T-helper 1 cell treated with Interleukin-12 subunit alpha and Interleukin-12 subunit beta and Interleukin-4 antibody, amounts not matched to agents 30 μg/mL and 1 μg/mL, for 36 hours (primary cell): ENCODE results near the gene SFXN3.

Experiments
- H3K27ac Mint-ChIP-seq: one replicate; pipeline ENCODE4 v1.8.0; 2021; ENCODE audit warnings: mild to moderate bottlenecking, mixed read lengths
- H3K27me3 Mint-ChIP-seq: one replicate; pipeline ENCODE4 v1.8.0; 2021; ENCODE audit warnings: low read depth, mixed read lengths
- H3K36me3 Mint-ChIP-seq: one replicate; pipeline ENCODE4 v1.8.0; 2021; ENCODE audit warnings: low read depth, mixed read lengths
- H3K4me1 Mint-ChIP-seq: one replicate; pipeline ENCODE4 v1.8.0; 2021; ENCODE audit warnings: low read depth, mixed read lengths
- H3K4me3 Mint-ChIP-seq: one replicate; pipeline ENCODE4 v1.8.0; 2021; ENCODE audit warnings: mild to moderate bottlenecking, moderate library complexity, mixed read lengths
- H3K9me3 Mint-ChIP-seq: one replicate; pipeline ENCODE4 v1.8.0; 2021; ENCODE audit warnings: mixed read lengths

SFXN3 gene

DNA sequence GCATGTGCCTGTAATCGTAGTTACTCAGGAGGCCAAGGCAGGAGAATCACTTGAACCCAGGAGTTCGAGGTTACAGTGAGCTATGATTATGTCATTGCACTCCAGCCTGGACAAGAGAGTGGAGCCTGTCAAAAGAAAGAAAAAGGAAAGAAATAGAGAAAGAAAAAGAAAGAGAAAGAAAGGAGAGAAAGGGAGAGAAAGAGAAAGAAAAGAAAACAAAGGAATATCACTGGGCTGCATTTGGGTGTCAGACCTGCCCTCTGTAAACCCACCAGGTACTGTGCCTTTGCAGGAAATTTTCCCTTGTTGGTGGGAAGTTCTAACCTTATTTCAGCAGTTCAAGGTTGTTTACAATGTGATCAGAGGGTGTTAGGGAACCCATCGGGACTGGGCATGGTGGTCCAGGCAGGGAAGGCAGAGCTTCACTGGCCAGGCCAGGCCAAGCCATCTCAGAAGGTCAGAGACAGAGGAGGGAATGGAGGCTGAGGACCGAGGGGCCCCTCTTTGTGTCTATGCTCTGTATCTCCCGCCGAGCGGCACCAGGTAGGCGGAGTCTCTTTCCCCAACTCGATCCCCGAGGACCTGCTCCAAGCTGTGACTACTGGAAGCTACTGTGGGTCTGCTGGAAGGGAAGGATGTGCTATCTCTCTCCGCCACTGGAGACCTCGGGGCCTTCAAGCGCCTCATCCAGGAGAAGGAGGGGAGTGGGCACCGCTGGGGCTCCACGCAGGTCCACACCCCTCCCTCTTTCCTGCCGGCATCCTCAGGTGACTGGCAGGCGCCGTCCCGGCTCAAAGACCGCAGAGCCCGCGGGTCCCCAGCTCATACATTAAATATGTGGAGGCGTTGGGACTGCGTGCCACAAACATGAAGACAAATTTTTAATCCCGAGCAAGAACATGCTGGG lies 15.6 kb downstream of the SFXN3 start:
- Mint-ChIP-seq H3K27ac (no peak overlapping the region), H3K4me3 (no peak overlapping the region), H3K36me3 (no peaks in the 10 kb centered on the region), H3K27me3 (peaks cover 69% of the 10 kb centered on the region), H3K9me3 (no peaks in the 10 kb centered on the region), H3K4me1 (peaks cover 25% of the 10 kb centered on the region)

DNA sequence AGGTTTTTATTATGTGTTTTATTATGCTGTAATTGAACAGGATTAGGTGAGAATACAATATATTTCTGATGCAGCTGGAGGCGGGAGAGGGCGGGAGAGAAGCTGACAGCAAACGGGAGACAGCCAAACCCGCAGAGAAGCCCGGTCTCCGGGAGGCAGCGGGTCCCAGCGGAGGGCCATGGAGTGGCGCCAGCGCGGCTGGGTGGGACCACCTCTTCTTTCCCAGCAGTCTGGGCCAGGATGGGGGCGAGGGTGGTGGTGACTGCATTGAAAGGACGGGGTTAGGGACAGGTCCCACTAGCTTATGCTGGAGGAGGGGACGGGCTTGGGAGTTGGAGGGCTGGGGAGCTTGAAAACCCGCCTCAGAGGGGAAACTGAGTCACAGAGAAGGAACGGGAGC lies 16.2 kb downstream of the SFXN3 start:
- H3K9me3 Mint-ChIP-seq, result no peaks in the 10 kb centered on the region
- H3K4me1 Mint-ChIP-seq, result peaks cover 19% of the 10 kb centered on the region
- H3K4me3 Mint-ChIP-seq, result no peak overlapping the region
- H3K27ac Mint-ChIP-seq, result no peak overlapping the region
- H3K36me3 Mint-ChIP-seq, result no peaks in the 10 kb centered on the region
- peaks cover 69% of the 10 kb centered on the region for H3K27me3 Mint-ChIP-seq

DNA sequence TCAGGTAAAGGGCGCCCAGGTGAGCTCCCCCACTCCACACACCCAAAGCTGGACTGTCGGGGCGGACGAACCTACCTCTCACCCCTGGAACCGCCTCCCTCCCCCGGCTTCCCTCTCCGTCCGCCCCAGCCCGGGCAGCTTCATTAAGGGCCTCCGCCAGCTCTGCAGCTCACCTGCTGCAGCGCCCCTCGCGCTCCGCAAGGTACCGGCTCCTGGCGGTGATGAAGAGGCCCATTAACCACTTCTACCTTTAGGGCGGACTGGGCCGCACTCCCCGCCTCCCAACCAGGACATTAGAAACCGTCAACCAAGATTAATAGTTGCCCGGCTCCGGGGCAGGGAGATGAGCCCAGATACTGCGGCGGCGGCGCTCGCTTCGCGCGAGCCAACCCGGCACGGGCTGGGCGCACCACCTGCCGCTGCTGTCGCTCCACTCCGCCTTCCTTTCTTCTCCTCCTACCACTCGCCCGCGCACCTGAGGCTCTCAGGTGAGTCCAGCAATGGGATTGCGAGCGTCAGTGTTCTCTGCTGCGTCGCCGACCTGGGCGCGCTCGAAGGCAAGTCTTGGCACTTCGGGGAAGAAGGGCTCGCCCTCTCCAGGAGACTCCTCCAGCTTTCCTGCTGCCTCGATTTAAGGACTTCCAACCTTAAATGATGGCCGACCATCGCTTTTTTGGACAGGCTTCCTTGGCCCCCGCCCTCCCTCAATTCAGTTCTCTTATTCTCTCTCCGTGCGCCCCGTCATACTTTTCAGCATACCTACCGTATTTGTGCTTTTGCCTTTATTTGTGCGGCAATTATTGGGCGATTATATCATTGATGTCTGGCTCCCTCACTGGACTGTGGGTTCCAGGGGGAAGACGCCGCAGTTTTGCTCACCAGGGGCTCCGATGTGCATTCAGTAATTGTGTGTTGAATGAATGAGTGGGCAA lies 17.2 kb downstream of the SFXN3 start:
- no peaks in the 10 kb centered on the region for H3K9me3 Mint-ChIP-seq
- no peak overlapping the region for H3K27ac Mint-ChIP-seq
- H3K27me3 Mint-ChIP-seq, result peaks cover 69% of the 10 kb centered on the region
- H3K4me1 Mint-ChIP-seq, result peaks cover 11% of the 10 kb centered on the region
- H3K36me3 Mint-ChIP-seq, result no peaks in the 10 kb centered on the region
- H3K4me3 Mint-ChIP-seq, result no peak overlapping the region

DNA sequence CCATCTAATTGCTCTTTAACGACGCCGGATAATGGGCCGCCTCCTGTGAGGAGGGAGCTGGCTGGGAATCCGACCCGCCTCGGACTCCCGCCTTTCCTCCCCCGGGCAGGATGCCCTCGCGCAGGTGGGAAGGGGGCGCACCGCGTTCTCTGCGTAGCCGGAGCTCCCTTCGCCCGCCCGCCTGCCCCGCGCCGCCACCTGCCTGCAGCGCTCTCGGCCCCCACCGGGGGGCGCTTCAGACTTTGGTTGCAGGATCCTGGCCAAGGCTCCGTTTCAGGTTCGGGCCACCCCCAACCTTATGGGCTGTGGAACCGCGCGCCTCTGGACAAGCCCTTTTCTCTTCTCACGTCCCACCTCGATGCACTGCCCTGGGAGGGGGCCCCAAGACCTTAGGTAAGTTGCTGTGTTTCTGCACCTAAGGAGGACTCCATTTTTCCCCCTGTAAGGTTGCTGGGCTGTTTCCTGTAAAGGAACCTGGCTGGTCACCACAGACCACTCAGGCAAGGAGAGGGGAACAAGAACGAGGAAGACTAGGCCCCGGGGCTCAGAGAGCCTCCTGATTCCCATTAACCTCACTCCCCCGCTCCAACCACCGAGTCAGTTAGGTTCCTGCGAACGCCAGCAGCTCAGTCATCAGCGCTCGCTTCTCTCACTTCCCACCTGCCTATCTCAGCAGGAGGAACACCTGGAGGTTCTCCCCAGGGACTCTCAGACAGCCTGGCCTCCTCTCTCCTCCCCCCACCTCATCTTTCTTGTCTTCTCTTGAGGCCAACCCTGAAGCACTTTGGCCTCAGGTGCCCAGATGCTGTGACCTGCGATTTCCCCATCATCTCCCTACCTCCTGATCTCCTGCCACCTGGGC lies 19.4 kb downstream of the SFXN3 start:
- peaks cover 14% of the 10 kb centered on the region for H3K4me1 Mint-ChIP-seq
- no peaks in the 10 kb centered on the region for H3K9me3 Mint-ChIP-seq
- H3K27ac Mint-ChIP-seq, result no peak overlapping the region
- H3K36me3 Mint-ChIP-seq, result peaks cover 5% of the 10 kb centered on the region
- peak overlapping the region; percentile 51 for H3K4me3 Mint-ChIP-seq
- peaks cover 55% of the 10 kb centered on the region for H3K27me3 Mint-ChIP-seq

DNA sequence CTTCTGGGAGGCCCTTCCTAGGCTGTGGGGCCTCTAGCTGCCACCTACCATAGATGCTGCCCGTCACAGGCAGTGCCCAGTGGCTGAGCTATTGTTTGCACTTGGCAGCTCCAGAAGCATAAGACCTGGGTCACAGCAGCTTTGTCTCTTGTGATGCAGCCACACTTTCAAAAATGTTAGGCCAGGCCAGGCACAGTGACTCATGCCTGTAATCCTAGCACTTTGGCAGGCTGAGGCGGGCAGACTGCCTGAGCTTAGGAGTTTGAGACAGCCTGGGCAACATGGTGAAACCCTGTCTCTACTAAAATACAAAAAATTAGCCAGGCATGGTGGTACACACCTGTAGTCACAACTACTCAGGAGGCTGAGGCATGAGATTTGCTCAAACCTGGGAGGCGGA lies 21.3 kb downstream of the SFXN3 start:
- Mint-ChIP-seq H3K9me3 (no peaks in the 10 kb centered on the region), H3K27ac (no peak overlapping the region), H3K27me3 (peaks cover 37% of the 10 kb centered on the region), H3K36me3 (peaks cover 10% of the 10 kb centered on the region), H3K4me1 (peaks cover 16% of the 10 kb centered on the region), H3K4me3 (no peak overlapping the region)

DNA sequence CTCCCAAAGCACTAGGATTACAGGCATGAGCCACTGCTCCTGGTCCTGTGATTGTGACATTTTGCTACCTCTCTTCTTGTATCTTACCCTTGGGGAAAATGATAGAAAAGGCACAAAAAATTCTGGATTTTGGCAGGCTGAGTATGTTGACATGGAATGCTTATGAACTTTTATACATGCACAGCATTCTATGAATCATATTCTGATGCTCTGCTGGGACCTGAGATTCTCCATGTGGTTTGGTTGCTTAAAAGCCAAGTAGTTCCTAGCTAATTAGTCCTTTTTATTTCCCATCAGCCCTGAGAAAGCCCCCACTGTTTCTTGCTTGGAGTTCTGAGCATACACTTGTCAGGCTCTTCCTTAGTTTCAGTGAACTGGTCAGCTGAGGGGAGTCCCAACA lies 22.5 kb downstream of the SFXN3 start:
- Mint-ChIP-seq H3K4me3 (no peak overlapping the region), H3K36me3 (peaks cover 10% of the 10 kb centered on the region), H3K27ac (no peak overlapping the region), H3K4me1 (peaks cover 13% of the 10 kb centered on the region), H3K27me3 (peaks cover 25% of the 10 kb centered on the region), H3K9me3 (no peaks in the 10 kb centered on the region)

DNA sequence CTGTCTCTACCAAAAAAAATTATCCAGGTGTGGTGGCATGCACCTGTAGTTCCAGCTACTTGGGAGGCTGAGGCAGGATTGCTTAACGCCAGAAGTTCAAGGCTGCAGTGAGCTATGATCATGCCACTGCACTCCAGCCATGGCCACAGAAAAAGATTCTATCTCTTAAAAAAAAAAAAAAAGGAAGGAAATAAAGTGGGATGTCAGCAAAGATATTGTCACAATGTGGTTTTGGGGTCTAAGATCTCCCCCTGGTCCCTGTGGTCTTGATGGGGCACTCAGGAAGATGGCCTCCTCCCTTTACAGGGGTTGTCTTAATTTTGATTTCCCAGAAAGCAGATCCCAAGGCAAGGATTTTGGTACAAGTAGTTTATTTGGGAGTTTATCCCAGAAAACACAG lies 23.3 kb downstream of the SFXN3 start:
- H3K4me3 Mint-ChIP-seq, result no peak overlapping the region
- peaks cover 17% of the 10 kb centered on the region for H3K4me1 Mint-ChIP-seq
- no peaks in the 10 kb centered on the region for H3K9me3 Mint-ChIP-seq
- no peak overlapping the region for H3K27ac Mint-ChIP-seq
- peaks cover 16% of the 10 kb centered on the region for H3K27me3 Mint-ChIP-seq
- H3K36me3 Mint-ChIP-seq, result peaks cover 10% of the 10 kb centered on the region

DNA sequence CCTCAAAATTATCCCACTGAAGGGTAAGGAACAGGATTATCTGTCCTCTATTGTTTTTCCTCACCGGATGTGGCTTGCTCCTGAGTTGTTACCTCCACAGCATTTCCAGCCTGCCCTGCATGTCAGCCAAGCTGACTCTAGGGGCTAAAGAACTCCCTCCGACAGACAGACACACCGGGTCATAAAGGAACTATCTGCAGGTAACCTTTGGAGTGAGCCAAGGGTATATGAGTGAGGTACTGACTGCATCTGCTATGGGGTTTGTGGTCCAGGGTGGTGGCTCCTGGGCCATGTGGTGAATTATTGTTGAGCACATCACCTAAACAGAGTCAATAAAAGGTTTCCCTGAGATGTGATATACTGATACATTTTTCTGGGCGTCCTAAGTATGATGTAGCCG lies 23.8 kb downstream of the SFXN3 start:
- peaks cover 11% of the 10 kb centered on the region for H3K27me3 Mint-ChIP-seq
- H3K4me3 Mint-ChIP-seq, result no peak overlapping the region
- peaks cover 10% of the 10 kb centered on the region for H3K36me3 Mint-ChIP-seq
- H3K27ac Mint-ChIP-seq, result no peak overlapping the region
- H3K4me1 Mint-ChIP-seq, result peaks cover 22% of the 10 kb centered on the region
- H3K9me3 Mint-ChIP-seq, result no peaks in the 10 kb centered on the region

DNA sequence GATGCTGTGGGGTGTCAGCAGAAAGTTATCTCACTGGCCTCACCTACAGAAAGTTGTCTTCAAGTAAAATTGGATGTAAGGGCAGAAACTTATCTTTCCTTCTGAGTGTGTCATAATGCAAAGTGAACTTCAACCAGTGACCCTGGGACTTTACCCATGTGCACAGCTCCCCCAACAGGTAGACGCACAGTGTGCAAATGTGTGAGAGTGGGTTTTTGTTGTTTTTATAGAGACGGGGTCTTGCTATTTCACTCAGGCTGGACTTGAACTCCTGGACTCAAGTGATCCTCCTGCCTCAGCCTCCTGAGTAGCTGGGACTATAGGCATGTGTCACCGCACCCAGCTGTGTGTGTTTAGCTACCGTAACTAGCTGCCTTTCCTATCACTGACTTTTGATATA lies 24.4 kb downstream of the SFXN3 start:
- H3K27ac Mint-ChIP-seq, result no peak overlapping the region
- H3K9me3 Mint-ChIP-seq, result no peaks in the 10 kb centered on the region
- H3K36me3 Mint-ChIP-seq, result peaks cover 10% of the 10 kb centered on the region
- H3K27me3 Mint-ChIP-seq, result peaks cover 7% of the 10 kb centered on the region
- H3K4me1 Mint-ChIP-seq, result peaks cover 23% of the 10 kb centered on the region
- H3K4me3 Mint-ChIP-seq, result no peak overlapping the region

DNA sequence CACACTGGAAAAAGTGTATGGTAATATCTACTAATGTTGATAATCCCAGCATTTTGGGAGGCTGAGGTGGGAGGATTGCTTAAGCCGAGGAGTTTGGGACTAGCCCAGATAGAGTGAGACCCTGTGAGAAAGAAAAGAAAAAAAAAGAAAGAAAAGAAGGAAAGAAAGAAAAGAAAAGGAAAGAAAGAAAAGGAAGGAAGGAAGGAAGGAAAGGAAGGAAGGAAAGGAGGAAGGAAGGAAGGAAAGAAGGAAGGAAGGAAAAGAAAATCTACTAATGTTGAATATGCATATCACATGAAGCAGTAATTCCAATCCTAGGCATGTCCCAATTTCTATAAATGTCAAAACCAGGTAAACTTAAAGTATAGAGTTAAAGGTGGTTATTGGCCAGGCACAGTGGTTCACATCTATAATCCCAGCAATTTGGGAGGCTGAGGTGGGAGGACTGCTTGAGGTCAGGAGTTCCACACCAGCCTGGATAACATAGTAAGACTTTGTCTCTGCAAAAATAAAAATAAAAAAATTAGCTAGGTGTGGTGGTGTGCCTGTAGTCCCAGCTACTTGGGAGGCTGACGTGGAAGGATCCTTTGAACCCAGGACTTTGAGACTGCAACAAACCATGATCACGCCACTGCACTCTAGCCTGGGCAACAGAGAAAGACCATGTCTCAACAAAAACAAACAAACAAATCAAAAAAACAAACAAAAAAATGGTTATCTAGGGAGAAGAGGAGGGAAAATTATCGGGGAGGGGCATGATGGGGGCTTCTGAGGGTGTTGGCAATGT lies 25.5 kb downstream of the SFXN3 start:
- H3K27me3 Mint-ChIP-seq, result no peaks in the 10 kb centered on the region
- peaks cover 22% of the 10 kb centered on the region for H3K4me1 Mint-ChIP-seq
- H3K4me3 Mint-ChIP-seq, result no peak overlapping the region
- H3K36me3 Mint-ChIP-seq, result peaks cover 10% of the 10 kb centered on the region
- H3K9me3 Mint-ChIP-seq, result no peaks in the 10 kb centered on the region
- no peak overlapping the region for H3K27ac Mint-ChIP-seq

DNA sequence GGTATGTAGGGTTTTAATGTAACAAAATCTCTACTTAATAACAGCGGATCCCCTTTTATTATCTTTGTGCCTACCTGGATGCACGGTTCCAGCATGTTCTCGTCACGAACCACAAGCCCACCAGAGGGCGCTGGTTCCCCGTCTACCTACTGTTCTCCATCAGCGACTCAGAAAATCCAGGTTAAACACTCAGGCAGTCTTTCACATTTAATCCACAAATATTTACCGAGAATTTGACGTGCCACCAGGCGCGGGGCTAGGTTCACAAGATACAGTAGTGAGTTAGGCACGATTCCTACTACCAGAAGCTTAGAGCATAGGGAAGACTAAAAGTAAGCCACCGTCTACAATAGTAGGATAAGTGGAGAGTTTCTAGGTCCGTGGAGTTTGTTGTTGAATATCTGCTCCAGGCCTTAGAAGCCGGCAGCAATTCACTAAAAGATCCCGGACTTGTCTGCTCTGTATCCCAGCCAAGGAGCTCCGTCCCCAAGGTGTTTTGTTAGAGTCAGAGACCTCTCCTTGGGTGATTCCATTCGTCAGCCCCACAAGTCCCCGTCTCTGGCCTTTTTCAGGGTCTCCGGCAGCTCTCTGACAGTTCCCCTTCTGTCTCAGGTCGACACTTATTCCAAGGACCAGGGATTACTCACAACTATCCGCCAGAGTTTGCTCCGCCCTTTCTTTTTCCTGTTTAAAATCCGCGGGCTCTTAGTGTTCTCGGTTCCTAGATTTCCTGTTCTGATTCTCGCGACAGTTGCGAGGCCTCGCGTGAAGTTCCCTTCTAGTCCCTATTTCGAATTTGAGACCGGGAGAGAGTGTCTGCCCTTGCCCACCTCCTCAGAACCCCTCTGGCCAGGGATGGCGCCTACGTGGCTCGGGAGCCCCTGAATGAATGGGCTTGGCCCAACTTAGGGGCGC lies 29.3 kb downstream of the SFXN3 start:
- Mint-ChIP-seq H3K27me3 (peaks cover 23% of the 10 kb centered on the region), H3K4me1 (peaks cover 22% of the 10 kb centered on the region), H3K27ac (peak overlapping the region; percentile 85), H3K9me3 (no peaks in the 10 kb centered on the region), H3K4me3 (peak overlapping the region; percentile 87), H3K36me3 (peaks cover 5% of the 10 kb centered on the region)

DNA sequence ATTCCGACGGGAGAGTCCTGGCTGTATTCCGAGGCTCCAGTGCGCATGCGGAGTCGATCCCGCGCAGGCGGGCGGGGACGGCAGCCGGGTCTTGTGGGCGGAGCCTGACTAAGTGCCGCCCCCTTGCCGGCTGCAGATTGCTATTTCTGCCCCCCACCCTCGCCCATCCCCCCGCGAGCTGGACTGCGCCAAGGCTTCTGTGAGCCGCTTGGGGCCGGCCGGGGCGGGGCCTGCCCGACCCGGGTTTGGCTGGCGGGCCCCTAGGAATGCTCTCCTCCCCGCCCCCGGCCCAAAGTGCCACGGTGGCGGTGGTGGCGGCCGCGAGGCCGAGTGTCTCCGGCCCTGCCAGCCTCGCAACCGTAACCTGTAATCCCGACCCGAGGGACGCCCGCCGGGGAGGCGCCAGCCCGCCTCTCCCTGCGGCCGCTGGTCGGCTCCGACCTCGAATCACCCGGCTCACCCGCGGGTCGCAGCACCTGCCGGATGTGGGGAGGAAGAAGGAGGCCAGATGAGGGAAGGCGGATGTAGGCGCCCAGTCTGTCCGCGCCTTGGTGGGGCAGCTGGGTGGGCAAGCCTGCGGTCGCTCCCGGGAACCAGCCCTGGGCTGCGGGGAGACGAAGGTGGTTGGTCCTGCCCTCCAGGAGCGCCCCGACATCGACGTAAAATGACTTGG lies 30.1 kb downstream of the SFXN3 start:
- H3K27ac Mint-ChIP-seq, result peak overlapping the region; percentile 81
- peaks cover 21% of the 10 kb centered on the region for H3K4me1 Mint-ChIP-seq
- peaks cover 31% of the 10 kb centered on the region for H3K27me3 Mint-ChIP-seq
- H3K4me3 Mint-ChIP-seq, result peak overlapping the region; percentile 87
- H3K9me3 Mint-ChIP-seq, result no peaks in the 10 kb centered on the region
- peaks cover 5% of the 10 kb centered on the region for H3K36me3 Mint-ChIP-seq
